Measurements from ENCODE around the gene MS4A5.

Gene MS4A5

GRCh38 chr11:60482361-60482760, 53.0 kb downstream of the MS4A5 start:
- DNase-seq (ENCODE audit: low read depth), result no peak

- DNase-seq (ENCODE audit: low read depth), result no peak
Observed at GRCh38 chr11:60485987-60486386, 56.6 kb downstream of the MS4A5 start.

DNA sequence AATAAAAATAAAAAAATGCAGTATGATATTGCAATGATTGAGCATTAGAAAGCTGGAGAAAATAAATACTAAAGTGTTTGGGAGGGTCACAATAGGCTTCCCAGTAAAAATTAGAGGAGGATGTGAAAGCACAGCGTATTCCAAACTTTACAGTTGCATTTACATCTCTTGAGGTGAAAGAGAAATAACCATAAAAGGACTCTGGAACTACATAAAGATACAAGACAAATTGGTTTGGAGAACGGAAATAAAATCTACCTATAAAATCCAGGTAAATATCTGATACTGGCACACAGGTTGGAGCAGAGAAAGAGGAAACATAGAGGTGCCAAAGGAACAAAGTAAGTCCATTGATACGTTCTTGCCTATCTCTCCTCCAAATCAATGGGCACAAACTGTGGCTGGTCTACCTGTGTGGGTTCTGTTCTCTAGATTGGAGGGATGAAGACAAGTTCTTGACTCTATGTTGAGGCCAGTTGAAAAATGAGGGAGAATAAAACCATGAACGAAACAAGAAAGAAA, 63.2 kb downstream of the MS4A5 start, which contains the start of gene MS4A12:
Gene MS4A12 (plus strand): TSS at position 291 of the 522 bp plus-strand sequence. CDS start 4,541 bp downstream, outside the sequence.
- no peak for DNase-seq (ENCODE audit: low read depth)

DNA sequence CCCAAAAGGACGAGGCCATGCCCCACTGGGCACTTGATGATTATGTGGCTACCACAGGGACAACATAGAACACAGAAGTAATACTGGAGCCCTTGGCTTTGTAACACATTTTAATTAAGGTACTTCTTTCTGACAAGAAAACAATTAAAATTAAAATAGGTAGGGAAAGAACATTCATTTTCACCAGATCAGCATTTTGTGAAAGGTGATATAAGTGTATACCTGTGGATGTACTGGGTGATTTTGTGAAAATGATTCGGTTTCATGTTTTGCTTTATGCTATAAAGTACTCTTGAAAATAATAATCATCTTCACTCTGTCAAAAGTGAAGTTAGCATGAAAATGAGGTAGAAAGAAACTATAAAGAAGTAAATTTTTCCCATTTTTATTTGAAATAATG, 64.1 kb downstream of the MS4A5 start:
- DNase-seq (ENCODE audit: low read depth), result no peak
